Fibroblast of gingiva (primary cell): ENCODE data around the gene SF3B2.
"Not testable (repeated sequence)": the region's sequence is repeated elsewhere in the genome, so short reads cannot be mapped to it uniquely, and the experiment has no call there.

Experiments used
- DNase-seq: peaks from one replicate; pipeline ENCODE4 v3.0.0-alpha.2; 2011; ENCODE audit warnings: low read depth

SF3B2 gene

DNA sequence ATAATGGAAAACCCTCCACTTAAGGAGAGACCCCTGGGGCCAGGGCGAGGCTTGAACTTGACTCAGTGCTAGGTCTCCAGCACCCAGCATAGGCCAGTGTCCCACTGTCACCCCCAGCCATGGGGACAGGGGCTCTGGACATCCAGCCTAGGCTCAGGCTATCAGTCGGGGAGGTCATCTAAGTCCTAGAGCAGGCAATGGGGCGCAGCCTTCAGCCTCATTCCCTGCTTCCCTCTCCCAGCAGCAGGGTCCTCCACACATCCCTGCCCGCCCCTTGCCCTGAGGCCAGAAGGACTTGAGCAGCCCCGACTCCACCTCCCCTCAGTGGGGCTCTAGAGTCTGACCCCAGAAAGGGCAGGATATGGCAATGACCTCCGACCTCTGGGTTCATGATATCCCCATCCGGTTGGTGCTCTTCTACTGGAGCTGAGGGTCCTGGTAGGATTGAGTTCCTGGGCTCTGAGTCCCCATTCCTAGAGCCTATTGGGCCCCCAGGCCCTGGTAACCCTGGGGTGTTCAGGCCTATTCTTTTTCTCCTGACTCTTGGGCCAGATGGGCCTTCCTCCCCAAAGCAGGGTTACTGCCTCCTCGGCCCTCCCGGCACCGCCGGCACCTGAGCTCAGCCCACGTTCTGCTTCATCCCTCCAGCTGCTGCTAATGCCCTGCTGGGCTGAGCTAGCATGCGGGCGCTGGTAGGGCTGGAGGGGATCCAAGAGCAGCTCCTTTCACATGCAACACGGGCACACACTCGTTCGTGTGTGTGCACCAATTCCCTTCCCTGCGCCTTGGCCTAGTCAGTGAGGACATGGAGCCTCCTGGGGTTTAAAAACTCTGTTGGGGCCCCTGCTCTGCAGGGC, 36.0 kb upstream of the SF3B2 start:
- DNase-seq, result no peak

DNA sequence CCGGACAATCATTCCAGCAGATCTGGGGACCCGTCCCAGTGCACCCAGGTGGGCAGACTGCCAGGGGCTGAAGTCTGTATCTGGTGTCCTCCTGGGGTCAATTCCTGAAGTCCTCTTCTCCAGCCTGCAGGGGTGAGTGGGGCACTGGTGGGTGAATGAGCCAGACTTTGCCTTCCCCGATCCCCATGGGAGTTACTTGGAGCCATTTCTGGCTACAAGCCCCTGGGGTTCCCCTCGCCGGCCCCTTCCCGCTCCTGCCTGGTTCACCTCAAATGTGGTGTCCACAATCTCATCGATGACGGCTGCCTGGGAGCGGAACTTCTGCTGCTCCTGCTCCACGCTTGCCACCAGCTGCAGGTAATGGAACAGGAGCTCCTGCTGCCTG, 35.4 kb upstream of the SF3B2 start:
- DNase-seq, result no peak

DNA sequence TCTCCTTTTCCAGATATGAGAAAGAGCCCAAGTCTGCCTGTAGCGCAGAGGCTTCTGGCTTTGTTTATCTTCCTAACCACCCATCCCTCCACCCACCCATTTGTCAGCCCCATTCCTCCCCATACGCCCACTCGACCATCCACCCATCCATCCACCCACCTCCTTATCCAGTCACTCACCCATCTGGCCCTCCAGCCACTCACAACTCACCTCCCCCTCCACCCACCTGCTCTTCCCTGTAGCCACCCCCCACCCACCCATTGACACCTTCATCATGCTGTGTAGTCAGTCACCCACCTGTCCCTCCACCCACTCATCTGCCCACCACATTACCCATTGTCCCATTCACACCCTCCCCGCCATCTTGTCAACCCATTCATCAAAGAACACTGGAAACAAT, 34.8 kb upstream of the SF3B2 start:
- DNase-seq, result no peak

DNA sequence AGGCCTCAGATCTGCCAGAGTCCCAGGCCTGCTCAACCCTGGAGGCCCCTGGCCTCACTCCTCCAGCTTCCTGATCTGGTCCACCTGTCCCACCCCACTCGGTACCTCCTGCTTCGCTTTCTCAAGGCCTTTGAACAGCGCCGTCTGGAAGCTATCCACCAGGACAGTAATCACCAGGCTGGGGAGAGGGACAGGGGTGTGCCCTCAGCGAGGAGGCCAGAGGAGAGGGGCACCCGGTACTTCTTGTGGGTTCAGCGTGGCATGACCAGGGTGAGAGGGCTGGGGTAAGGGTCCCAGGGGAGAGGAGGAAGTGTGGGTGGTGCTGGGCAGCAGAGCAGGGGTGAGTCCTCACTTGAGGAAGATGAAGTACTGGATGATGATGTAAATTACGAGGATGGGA, 32.0 kb upstream of the SF3B2 start:
- no peak for DNase-seq

DNA sequence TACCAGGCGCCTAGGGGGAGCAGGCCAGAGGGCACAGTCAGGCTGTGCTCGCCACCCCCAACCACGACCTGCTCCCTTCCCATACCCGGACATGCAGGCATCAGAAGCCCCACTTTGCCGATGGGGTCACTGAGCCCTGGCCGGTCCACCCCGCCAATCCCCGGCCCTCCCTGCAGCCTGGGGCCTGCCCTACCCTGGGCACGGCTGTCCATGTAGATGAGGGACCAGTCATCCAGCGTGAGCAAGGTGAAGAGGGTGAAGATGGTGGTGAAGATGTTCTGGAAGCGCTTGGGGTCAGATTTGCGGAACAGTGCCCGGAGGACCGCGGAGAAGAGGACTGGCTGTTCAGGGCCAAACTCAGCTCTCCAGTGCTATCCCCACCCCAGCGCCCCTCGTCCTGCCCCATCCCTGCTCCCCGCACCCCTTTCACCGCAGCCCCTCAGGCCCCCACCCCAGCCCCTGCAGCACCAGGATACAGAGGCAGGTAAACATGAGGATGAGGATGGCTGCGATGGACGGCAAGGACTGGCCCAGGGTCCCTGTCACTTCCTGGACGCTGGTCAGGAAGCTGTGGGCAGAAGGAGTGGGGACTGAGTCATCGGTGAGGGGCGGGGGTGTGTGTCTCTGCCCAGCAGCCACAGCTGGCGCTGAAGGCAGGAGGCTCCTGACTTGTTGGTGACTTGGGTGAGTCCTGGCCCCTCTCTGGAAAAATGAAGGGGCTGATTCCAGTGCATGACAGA, 31.4 kb upstream of the SF3B2 start:
- peak; percentile 69 for DNase-seq

DNA sequence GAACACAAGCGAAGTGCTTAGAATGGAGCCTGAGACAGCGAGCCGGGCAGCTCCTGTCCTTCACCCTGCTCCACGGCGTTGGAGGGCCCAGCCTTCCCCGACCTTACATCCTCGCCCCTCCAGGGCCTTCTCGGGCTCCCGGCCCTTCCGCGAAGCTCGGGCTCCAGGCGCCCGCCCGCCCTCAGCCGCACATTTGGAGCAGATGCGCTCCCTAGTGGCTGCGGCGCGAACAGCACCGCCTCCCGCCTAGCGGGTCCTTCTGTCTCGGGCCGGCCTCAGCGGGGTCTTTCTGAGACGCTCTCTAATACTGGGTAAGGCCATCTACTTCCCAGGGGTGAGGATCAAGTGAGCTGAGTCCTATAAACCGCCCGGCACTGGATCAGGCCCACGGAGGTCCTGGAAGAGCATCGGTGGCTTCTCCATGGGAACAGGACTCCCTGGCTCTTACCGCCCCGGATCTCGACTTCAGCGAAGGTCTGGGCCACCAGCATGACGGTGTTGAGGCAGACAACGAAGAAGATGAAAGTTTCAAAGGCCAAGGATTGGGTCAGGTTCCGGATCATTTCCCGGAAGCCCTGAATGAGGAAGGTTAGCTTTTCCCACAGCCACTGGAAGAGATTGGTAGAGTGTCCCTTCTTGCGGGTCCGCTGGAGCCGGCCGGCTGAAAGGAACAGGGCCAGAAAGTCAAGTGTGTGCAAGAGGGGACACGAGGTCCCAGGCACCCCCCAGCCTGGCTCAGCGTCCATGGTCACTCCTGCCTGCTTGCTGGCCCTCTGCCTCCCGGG, 29.6 kb upstream of the SF3B2 start:
- DNase-seq, result peak; percentile 45

DNA sequence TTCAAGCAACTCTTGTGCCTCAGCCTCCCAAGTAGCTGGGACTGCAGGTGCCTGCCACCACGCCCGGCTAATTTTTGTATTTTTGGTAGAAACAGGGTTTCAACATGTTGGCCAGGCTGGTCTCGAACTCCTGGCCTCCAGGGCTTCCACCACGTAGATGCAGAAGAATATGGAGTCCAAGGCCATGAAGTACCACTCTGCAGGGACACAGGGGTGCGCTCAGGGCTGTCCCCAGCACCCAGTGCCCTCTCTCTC, 29.1 kb upstream of the SF3B2 start:
- not testable (repeated sequence) for DNase-seq

DNA sequence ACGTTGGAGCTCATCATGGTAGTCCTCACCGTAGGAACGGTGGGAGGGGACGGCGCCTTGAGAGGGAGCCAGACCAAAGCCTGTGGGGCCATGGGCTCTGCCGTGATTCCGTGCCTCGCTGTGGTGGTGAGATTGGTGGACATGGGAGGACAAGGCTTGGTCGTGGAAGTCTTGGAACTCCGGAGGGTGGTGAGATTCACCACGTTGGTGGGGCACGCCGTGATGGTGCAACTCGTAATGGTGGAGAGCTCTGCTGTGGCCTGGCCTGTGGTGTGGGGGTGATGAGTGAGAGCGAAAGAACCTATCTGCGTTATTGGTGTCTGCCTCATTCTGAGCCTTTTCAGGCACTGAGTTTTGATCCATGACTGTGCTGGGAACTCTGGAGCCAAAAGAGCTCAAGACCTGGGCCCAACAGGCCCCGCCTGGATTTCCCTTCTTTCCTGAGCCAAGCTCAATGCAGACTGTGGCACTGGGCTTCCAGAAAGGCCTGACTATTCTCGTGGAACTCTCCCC, 26.1 kb upstream of the SF3B2 start, which contains the start of gene CATSPER1:
TSS of gene CATSPER1 (minus strand) at position 463 of the 513 bp plus-strand sequence. CDS start at position 363, 100 bp downstream.
- DNase-seq, result no peak

DNA sequence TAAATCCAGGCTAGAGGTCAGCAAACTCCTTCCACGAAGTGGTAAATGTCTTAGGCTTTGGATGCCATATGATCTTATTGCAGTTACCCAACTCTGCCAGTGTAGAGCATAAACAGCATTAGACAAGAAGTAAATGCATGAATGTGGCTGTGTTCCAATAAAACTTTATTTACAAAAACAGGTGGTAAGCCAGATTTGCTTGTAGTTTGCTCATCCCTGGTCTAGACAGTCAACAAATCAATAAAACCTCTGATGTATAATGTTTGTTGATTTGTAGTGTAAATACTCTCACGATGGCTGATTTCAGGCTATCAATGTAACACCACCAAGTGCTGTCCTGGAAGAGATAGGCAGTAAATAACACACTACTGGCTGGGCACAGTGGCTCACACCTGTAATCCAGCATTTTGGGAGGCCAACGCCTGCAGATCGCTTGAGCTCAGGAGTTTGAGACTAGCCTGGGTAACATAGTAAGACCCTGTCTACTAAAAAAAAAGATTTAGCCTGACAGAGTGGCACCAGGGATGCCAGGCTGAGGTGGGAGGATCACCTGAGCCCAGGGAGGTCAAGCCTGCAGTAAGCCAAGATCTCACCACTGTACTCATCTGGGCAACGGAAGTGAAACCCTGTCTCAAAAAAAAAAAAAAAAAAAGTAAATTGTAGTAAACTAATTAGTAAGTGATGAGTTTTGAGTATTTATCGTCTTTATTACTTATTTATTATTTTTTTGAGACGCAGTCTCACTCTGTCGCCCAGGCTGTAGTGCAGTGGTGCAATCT, 19.0 kb upstream of the SF3B2 start:
- no peak for DNase-seq

DNA sequence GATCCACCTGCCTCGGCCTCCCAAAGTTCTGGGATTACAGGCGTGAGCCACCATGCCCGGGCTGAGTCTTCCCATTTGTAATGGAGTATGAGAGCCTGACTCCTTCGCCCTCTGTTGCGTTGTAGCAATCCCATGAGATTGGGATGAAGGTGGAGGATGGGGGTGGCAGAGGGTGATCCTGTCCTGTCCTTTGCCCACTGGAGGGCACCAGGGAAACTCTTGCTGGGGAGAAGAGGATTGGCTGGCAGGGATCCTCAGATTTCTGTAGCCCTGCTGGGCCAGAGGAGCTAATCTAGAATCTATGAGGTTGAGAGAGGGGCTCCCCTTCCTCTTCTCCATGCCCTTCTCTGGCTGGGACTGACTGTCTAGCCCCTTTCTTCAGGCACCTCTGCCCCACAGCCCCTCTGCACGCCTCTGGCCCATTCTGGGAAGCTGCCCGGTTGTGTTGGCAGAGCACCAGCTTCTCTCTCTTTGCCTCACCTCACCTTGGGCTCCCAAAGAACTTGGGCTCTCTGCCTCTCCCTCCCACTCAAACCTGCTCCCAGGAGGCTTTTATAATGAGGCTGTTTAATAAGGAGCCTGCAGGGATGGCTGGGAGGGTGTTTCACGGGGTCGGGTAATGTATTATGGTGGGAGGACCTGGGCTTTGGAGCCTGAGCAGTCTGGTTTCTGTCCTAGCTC, 16.4 kb upstream of the SF3B2 start:
- DNase-seq, result no peak

DNA sequence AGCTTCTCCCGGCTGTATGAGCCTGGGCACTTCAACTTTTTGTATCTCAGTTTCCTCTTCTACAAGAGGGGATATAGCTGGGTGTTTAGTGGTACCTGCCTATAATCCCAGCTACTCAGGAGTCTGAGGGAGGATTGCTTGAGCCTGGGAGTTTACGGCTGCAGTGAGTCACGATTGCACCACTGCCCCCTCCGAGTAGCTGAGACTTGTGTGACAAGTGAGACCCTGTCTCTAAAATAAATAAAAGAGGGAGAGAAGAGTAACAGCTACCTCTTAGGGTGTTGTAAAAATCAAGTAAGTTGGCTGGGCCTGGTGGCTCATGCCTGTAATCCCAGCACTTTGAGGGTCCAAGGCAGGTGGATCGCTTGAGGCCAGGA, 15.8 kb upstream of the SF3B2 start:
- DNase-seq, result no peak

DNA sequence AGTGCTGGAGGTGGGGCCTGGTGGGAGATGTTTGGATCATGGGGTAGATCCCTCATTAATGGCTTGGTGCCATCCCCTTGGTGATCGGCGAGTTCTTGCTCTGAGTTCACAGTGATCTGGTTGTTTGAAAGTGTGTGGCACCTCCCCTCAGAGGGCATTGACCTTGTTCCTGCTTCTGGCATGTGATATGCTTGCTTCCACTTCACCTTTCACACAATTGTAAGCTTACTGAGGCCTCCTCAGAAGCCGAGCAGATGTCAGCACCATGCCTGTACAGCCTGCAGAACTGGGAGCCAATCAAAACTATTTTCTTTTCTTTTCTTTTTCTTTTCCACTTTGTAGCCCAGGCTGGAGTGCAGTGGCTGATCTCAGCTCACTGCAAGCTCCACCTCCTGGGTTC, 14.8 kb upstream of the SF3B2 start:
- DNase-seq, result no peak

DNA sequence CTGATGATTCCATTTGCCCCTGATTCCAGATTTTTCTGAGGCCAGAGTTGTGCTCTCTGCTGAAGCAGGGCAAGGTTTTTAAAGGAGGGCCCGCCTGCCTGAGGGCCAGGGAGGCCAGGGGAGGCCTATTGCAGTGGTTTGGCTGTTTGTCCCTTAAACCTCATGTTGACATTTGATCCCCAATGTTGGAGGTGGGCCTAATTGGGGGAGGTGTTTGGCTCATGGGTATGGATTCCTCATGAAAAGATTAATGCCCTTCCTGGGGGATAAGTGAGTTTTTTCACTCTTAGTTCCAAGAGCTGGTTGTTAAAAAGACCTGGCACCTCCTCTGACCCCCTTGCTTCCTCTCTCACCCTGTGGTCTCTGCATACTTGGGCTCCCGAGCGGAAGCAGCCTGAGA, 12.4 kb upstream of the SF3B2 start:
- DNase-seq, result no peak

DNA sequence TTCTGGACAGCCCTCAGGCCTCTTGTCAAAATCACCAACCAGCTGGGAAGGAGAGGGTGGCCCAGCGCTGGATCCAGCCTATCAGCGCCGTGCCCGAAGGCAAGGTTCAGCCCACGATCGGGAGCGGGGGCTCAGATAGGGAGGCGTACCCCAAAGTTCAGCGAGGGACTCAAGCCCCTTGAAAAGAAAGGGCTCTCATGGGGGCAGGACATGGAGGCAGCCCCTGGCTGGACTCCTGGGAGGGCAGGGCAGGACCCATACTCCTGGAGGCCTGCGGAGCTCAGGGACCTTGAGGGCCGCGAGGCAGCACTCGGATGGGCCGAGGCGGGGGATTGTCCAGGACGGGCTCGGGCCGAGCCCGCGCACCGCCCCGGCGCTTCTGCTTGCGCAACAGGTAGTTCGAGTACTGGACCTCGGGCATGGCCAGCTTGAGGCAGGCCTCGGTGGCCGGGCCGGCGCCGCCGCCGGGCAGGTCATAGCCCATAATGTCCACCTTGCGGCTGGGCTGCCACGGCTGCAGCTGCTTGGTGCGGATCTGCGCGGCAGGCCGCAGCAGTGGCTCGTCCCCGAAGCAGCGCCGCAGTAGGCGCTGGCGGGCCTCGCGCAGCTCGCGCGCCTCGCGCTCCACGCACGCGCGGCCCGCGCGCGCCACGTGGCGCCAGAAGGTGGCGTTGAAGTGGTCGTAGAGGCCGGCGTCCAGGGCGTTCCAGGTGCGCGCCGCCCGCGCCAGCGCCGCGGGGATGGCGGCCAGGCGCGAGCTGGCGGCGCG, 9.8 kb upstream of the SF3B2 start:
- DNase-seq, result no peak

DNA sequence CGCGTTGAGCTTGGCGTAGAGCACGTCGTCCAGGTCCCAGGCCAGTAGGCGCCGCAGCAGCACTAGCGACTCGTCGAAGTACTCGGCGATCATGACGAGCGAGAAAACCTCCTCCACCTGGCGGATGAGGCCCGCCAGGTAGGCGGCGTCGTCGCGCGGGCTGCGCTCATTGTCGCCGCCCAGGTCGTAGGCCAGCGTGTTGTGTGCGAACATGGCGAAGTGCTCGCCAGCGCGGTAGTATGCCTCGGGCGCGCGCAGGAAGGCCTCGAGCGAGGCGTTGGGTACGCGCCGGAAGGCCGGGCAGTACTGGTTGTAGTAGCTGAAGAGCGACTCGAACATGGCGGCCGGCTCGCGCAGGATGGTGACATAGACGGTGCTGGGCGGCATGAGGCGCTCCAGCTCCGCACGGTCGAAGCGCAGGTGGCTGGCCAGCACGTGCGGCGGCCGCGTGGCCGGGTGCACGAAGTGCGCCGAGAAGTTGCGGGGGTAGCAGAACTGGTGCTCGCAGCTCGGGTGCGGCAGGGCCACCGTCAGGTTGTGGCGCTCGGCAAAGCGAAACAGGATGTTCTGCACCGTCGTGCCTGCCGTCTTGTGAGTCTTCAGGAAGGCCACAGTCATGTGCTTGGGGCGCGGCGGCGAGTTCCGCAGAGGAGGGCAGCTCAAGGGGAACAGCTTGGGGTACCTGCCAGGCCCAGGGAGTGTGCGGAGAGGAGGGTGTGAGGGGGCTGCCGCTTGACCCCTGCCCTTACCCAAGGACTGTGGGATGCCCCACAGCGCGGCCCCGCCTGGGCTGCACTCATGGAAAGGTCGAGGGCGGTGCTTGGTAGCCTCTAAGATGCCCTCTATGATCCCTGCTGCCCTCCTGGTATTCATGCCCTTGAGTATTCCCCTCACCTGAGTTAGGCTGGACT, 8.9 kb upstream of the SF3B2 start:
- DNase-seq, result no peak

DNA sequence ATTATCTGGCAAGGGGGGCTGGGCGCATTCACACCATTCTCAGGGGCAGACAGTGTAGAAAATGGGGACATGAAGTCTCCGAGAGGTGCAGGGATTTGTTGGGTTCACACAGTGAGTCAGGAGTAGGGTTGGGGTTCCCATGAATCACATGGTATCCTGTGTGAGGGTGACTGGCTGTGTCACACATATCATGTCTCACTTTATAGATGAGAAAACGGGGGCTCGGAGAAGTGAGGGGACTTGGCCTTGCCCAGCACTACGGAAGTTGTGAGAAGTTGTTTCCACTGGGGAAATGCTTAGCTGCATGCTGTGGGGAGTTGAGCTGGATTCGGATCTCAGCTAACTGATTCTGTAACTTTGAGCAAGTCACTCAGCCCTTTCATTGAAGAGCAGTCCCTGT, 7.4 kb upstream of the SF3B2 start:
- DNase-seq, result no peak

DNA sequence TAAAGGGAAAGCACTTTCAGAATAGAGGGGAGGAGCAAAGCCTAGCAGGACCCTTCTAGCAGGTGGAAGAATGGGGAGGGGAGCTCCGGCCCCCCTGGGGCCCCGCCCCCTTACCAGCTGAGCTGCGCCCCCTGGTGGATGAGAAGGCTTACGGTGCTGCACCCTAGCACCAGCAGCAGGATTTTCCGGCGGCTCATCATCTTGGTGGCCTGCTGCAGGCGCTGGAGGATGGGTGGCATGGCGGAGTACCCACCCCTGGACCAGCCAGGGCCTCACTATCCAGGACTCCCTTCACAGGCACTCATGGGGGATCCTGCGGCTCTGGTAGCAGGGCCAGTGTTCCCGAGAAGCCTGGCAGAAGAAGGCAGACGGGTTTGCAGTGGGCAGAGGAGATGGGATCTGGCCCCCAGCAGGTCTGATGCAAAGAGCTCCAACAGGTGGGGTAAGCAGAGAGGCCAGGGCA, 7.0 kb upstream of the SF3B2 start:
- DNase-seq, result peak; percentile 64

DNA sequence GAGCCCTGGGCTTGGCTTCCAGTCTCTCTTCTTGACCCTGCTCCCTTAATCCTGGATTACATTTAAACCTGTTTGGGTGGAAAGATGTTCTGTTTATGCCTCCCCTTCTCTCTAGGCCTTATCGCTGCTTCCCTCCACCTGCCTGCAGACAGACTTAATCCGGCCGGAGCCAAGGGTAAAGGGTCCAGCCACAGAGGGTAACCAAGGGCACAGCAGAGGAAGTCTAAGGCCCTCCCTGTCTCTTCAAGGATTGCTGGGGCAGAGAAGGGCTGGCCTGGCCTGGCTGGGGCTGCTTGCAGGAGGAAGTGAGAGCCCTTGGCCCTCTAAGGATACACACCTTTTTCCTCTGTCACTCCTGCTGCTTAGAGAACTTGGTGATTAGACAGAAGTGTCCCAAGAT, 5.3 kb upstream of the SF3B2 start:
- DNase-seq, result no peak
